Ishikawa (cell line): ENCODE results near the gene TM7SF3.

Experiments
- CEBPB ChIP-seq: IDR thresholded peaks from 2 replicates; pipeline ENCODE4 v1.6.1; 2012
- CREB1 ChIP-seq: IDR thresholded peaks from 2 replicates; pipeline ENCODE4 v1.6.1; 2012; ENCODE audit warnings: low read depth
- EGR1 ChIP-seq: IDR thresholded peaks from 2 replicates; pipeline ENCODE4 v1.6.1; 2012
- EP300 ChIP-seq: IDR thresholded peaks from 2 replicates; pipeline ENCODE4 v1.6.1; 2012; ENCODE audit warnings: borderline replicate concordance
- FOXM1 ChIP-seq: IDR thresholded peaks from 2 replicates; pipeline ENCODE4 v1.6.1; 2012; ENCODE audit warnings: low read depth, borderline replicate concordance
- NFIC ChIP-seq: IDR thresholded peaks from 2 replicates; pipeline ENCODE4 v1.6.1; 2012
- RAD21 ChIP-seq: IDR thresholded peaks from 2 replicates; pipeline ENCODE4 v1.6.1; 2012; ENCODE audit warnings: low read depth
- REST ChIP-seq: IDR thresholded peaks from 2 replicates; pipeline ENCODE4 v1.6.1; 2012; ENCODE audit warnings: low read depth, mild to moderate bottlenecking
- TAF1 ChIP-seq: IDR thresholded peaks from 2 replicates; pipeline ENCODE4 v1.6.1; 2012; ENCODE audit warnings: low read depth, mild to moderate bottlenecking
- TCF12 ChIP-seq: IDR thresholded peaks from 2 replicates; pipeline ENCODE4 v1.6.1; 2012; ENCODE audit warnings: low read depth
- TEAD4 ChIP-seq: IDR thresholded peaks from 2 replicates; pipeline ENCODE4 v1.6.1; 2012
- USF1 ChIP-seq: IDR thresholded peaks from 2 replicates; pipeline ENCODE4 v1.6.1; 2012
- YY1 ChIP-seq: IDR thresholded peaks from 2 replicates; pipeline ENCODE4 v1.6.1; 2012; ENCODE audit warnings: low read depth
- ZBTB7A ChIP-seq: IDR thresholded peaks from 2 replicates; pipeline ENCODE4 v1.6.1; 2012; ENCODE audit warnings: low read depth
- TF ChIP-seq, protein P1 (sequence below): IDR thresholded peaks from 2 replicates; pipeline ENCODE4 v1.6.1; 2012

TM7SF3 gene

GRCh38 chr12:27012239-27012981 lies 1.8 kb downstream of the TM7SF3 start:
- TF ChIP-seq CREB1 (no peak), NFIC (no peak)

DNA sequence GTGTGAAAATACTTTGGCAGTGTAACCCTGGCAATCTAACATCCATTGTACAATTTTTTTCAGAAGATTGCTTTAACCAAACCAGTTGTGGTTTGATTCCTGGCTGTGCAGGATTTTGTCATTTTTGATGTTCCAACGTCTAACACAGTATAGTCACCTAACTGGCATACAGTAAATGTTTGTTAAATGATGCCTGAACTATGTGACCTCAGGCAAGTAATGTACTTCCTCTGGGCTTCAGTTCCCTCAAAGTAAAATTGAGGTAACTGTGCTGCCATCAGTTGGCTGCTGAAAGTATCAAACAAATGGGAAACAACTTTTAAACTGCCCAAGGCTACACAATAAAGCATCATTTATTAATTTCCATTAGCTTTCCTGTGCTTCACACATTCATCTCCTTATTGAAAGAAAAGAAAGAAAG lies 4.3 kb downstream of the TM7SF3 start:
- no peak for TF ChIP-seq TCF12
- TF ChIP-seq TEAD4: no peak
- TF ChIP-seq EP300: no peak
- no peak for TF ChIP-seq NFIC
- TF ChIP-seq, protein P1, sequence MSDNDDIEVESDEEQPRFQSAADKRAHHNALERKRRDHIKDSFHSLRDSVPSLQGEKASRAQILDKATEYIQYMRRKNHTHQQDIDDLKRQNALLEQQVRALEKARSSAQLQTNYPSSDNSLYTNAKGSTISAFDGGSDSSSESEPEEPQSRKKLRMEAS: no peak
- no peak for TF ChIP-seq RAD21
- no peak for TF ChIP-seq YY1
- no peak for TF ChIP-seq EGR1
- TF ChIP-seq USF1: no peak
- no peak for TF ChIP-seq CEBPB
- no peak for TF ChIP-seq CREB1
- no peak for TF ChIP-seq FOXM1
- TF ChIP-seq REST: no peak

- TF ChIP-seq REST (no peak), TCF12 (no peak), CEBPB (no peak), YY1 (no peak), NFIC (no peak), RAD21 (no peak), ZBTB7A (no peak), USF1 (no peak)
- TF ChIP-seq, protein P1: no peak
Observed at GRCh38 chr12:27008081-27008480, 6.1 kb downstream of the TM7SF3 start.

- TF ChIP-seq YY1: no peak
- no peak for TF ChIP-seq REST
- TF ChIP-seq RAD21: no peak
- TF ChIP-seq TEAD4: no peak
- TF ChIP-seq CEBPB: no peak
- TF ChIP-seq ZBTB7A: no peak
- no peak for TF ChIP-seq CREB1
- TF ChIP-seq USF1: no peak
- TF ChIP-seq TCF12: no peak
- no peak for TF ChIP-seq FOXM1
- TF ChIP-seq NFIC: no peak
- TF ChIP-seq TAF1: no peak
- no peak for TF ChIP-seq EP300
Observed at GRCh38 chr12:27006797-27007467, 7.3 kb downstream of the TM7SF3 start.
